K562 (cell line): Measurements from ENCODE around the gene SLK.

Experiments
- CTCF ChIP-seq, 3 experiments: IDR thresholded peaks in 2 of 3; conservative IDR thresholded peaks in 1 of 3; 2 replicates each; pipeline ENCODE4 v1.5.1; 2011 to 2012; ENCODE audit warnings: low read length in 3 of 3, mild to moderate bottlenecking in 3 of 3, control low read depth in 2 of 3, improper control_type of control experiment in 1 of 3, inconsistent platforms in 1 of 3, low read depth in 1 of 3, mixed read lengths in 1 of 3, moderate library complexity in 1 of 3; ENCODE audit not compliant: insufficient read depth in 2 of 3
- HNRNPUL1 ChIP-seq: fragments of 200-400 bp; formaldehyde crosslinking; IDR thresholded peaks from 2 replicates; pipeline ENCODE4 v1.6.1; 2017; ENCODE audit warnings: low read length
- NBN ChIP-seq: fragments of 450-650 bp; IDR thresholded peaks from 2 replicates; pipeline ENCODE4 v1.6.1; 2016; ENCODE audit warnings: low read depth, mild to moderate bottlenecking
- POLR2A ChIP-seq: fragments of 450-650 bp; conservative IDR thresholded peaks from 2 replicates; pipeline ENCODE4 v1.6.1; 2016
- POLR2AphosphoS5 ChIP-seq: IDR thresholded peaks from 2 replicates; pipeline ENCODE4 v1.6.1; 2011; ENCODE audit warnings: mild to moderate bottlenecking, low read depth, low read length, moderate library complexity; ENCODE audit not compliant: control insufficient read depth, insufficient read depth
- POLR3A ChIP-seq: IDR thresholded peaks from 2 replicates; pipeline ENCODE4 v1.6.1; 2011; ENCODE audit warnings: borderline replicate concordance, mild to moderate bottlenecking, moderate library complexity; ENCODE audit not compliant: insufficient read length, insufficient read depth; ENCODE audit errors: extremely low read depth
- RAD51 ChIP-seq: fragments of 450-650 bp; IDR thresholded peaks from 2 replicates; pipeline ENCODE4 v1.7.1; 2016; ENCODE audit warnings: low read depth, mild to moderate bottlenecking, borderline replicate concordance
- SP1 ChIP-seq: sonication (generic); formaldehyde crosslinking; IDR thresholded peaks from 2 replicates; pipeline ENCODE4 v1.8.1; 2022; ENCODE audit warnings: mild to moderate bottlenecking, missing genetic modification reagents
- ZNF121 ChIP-seq: sonication (generic); formaldehyde crosslinking; conservative IDR thresholded peaks from 2 replicates; pipeline ENCODE4 v1.8.0; 2022; ENCODE audit warnings: missing genetic modification reagents
- ZNF3 ChIP-seq: fragments of 250-450 bp; sonication (Bioruptor Pico); IDR thresholded peaks from 2 replicates; pipeline ENCODE4 v1.5.0; 2021; ENCODE audit warnings: mild to moderate bottlenecking, moderate library complexity
- ZNF511 ChIP-seq: sonication (generic); formaldehyde crosslinking; IDR thresholded peaks from 2 replicates; pipeline ENCODE4 v1.8.0; 2022; ENCODE audit warnings: mild to moderate bottlenecking, missing genetic modification reagents

- no peak for TF ChIP-seq POLR2AphosphoS5
- TF ChIP-seq CTCF (IDR thresholded peaks at IDR 0.05 in 2 of 3, conservative IDR thresholded peaks at IDR 0.05 in 1 of 3; ENCODE audit: insufficient read depth in 2 of 3, low read depth in 1 of 3, low read length in 3 of 3), result no peak
- TF ChIP-seq SP1 (CRISPR knock-in tag), result no peak
- no peak for TF ChIP-seq ZNF121 (CRISPR knock-in tag)
- no peak for TF ChIP-seq POLR3A
- TF ChIP-seq ZNF3, result no peak
- TF ChIP-seq NBN, result no peak
- TF ChIP-seq ZNF511 (CRISPR knock-in tag), result no peak
- no peak for TF ChIP-seq HNRNPUL1
- no peak for TF ChIP-seq POLR2A
- no peak for TF ChIP-seq RAD51
These were observed 102.7 kb downstream of the SLK start for GRCh38 chr10:104069613-104070012.
